ENCODE data around the gene BTBD17. TPM values are rescaled to one million over a fixed set of nuclear protein-coding genes. Genes with fewer than 3 reads are reported as not detected.
"Not testable (repeated sequence)": the region's sequence is repeated elsewhere in the genome, so short reads cannot be mapped to it uniquely, and the experiment has no call there.

The BTBD17 gene
- total RNA-seq: not detected in 2 replicates

- H3K36me3 Mint-ChIP-seq (ENCODE audit: low read depth): no peaks in the 10 kb centered on the region
- H3K4me3 Mint-ChIP-seq (ENCODE audit: low read depth): no peak within 1 kb of the TSS
- H3K27me3 Mint-ChIP-seq (ENCODE audit: low read depth): peaks cover 18% of the 10 kb centered on the region
- no peak within 1 kb of the TSS for H3K27ac Mint-ChIP-seq
- intact Hi-C loops (cut with micrococcal nuclease): no loop called here
- peaks cover 1% of the 10 kb centered on the region for H3K4me1 Mint-ChIP-seq (ENCODE audit: low read depth)
- H3K9me3 Mint-ChIP-seq: no peaks in the 10 kb centered on the region
- DNase-seq (ENCODE audit: low spot score): peak; percentile 25
Measured at GRCh38 chr17:74361230-74362068, at the start of gene BTBD17. Gene BTBD17, minus strand, starts transcription at chr17:74361868. Its CDS starts 49 bp downstream, at chr17:74361819.

GRCh38 chr17:74410001-74410443 lies 48.4 kb upstream of the BTBD17 start:
- Mint-ChIP-seq H3K27ac (no peak overlapping the region), H3K27me3 (ENCODE audit: low read depth) (peaks cover 2% of the 10 kb centered on the region), H3K4me1 (ENCODE audit: low read depth) (no peaks in the 10 kb centered on the region), H3K9me3 (no peaks in the 10 kb centered on the region), H3K36me3 (ENCODE audit: low read depth) (no peaks in the 10 kb centered on the region), H3K4me3 (ENCODE audit: low read depth) (no peak overlapping the region)
- intact Hi-C loops (cut with micrococcal nuclease): no loop called here
- no peak for DNase-seq (ENCODE audit: low spot score)

GRCh38 chr17:74408815-74409214 lies 47.1 kb upstream of the BTBD17 start:
- Mint-ChIP-seq H3K4me1 (ENCODE audit: low read depth) (no peaks in the 10 kb centered on the region), H3K27me3 (ENCODE audit: low read depth) (peaks cover 2% of the 10 kb centered on the region), H3K9me3 (no peaks in the 10 kb centered on the region), H3K36me3 (ENCODE audit: low read depth) (no peaks in the 10 kb centered on the region), H3K4me3 (ENCODE audit: low read depth) (no peak overlapping the region), H3K27ac (no peak overlapping the region)
- intact Hi-C loops (cut with micrococcal nuclease): no loop called here
- DNase-seq (ENCODE audit: low spot score): no peak

- DNase-seq (ENCODE audit: low spot score): no peak
- Mint-ChIP-seq H3K36me3 (ENCODE audit: low read depth) (no peaks in the 10 kb centered on the region), H3K9me3 (no peaks in the 10 kb centered on the region), H3K4me1 (ENCODE audit: low read depth) (no peaks in the 10 kb centered on the region), H3K27me3 (ENCODE audit: low read depth) (peaks cover 2% of the 10 kb centered on the region), H3K4me3 (ENCODE audit: low read depth) (no peak overlapping the region), H3K27ac (no peak overlapping the region)
- intact Hi-C loops (cut with micrococcal nuclease): no loop called here
Measured at GRCh38 chr17:74408262-74408661, 46.6 kb upstream of the BTBD17 start.

GRCh38 chr17:74407384-74407783 lies 45.7 kb upstream of the BTBD17 start:
- intact Hi-C loops (cut with micrococcal nuclease): no loop called here
- Mint-ChIP-seq H3K36me3 (ENCODE audit: low read depth) (no peaks in the 10 kb centered on the region), H3K27ac (no peak overlapping the region), H3K4me3 (ENCODE audit: low read depth) (no peak overlapping the region), H3K27me3 (ENCODE audit: low read depth) (peaks cover 2% of the 10 kb centered on the region), H3K4me1 (ENCODE audit: low read depth) (no peaks in the 10 kb centered on the region), H3K9me3 (no peaks in the 10 kb centered on the region)
- DNase-seq (ENCODE audit: low spot score): no peak

- H3K36me3 Mint-ChIP-seq (ENCODE audit: low read depth); H3K9me3 Mint-ChIP-seq; H3K27ac Mint-ChIP-seq; H3K27me3 Mint-ChIP-seq (ENCODE audit: low read depth); DNase-seq (ENCODE audit: low spot score); H3K4me3 Mint-ChIP-seq (ENCODE audit: low read depth); intact Hi-C loops (cut with micrococcal nuclease); H3K4me1 Mint-ChIP-seq (ENCODE audit: low read depth): not testable (repeated sequence)
Measured at GRCh38 chr17:74405311-74405710, 43.6 kb upstream of the BTBD17 start.

- Mint-ChIP-seq H3K27me3 (ENCODE audit: low read depth) (peaks cover 4% of the 10 kb centered on the region), H3K4me1 (ENCODE audit: low read depth) (no peaks in the 10 kb centered on the region), H3K36me3 (ENCODE audit: low read depth) (no peaks in the 10 kb centered on the region), H3K27ac (no peak overlapping the region), H3K4me3 (ENCODE audit: low read depth) (no peak overlapping the region), H3K9me3 (no peaks in the 10 kb centered on the region)
- intact Hi-C loops (cut with micrococcal nuclease): no loop called here
- DNase-seq (ENCODE audit: low spot score): no peak
Measured at GRCh38 chr17:74404789-74405188, 43.1 kb upstream of the BTBD17 start.

- no peak for DNase-seq (ENCODE audit: low spot score)
- Mint-ChIP-seq H3K36me3 (ENCODE audit: low read depth) (no peaks in the 10 kb centered on the region), H3K27ac (no peak overlapping the region), H3K27me3 (ENCODE audit: low read depth) (peaks cover 4% of the 10 kb centered on the region), H3K9me3 (no peaks in the 10 kb centered on the region), H3K4me3 (ENCODE audit: low read depth) (no peak overlapping the region), H3K4me1 (ENCODE audit: low read depth) (no peaks in the 10 kb centered on the region)
- intact Hi-C loops (cut with micrococcal nuclease): no loop called here
Measured at GRCh38 chr17:74404218-74404617, 42.5 kb upstream of the BTBD17 start.

- Mint-ChIP-seq H3K9me3 (no peaks in the 10 kb centered on the region), H3K36me3 (ENCODE audit: low read depth) (no peaks in the 10 kb centered on the region), H3K27ac (no peak overlapping the region), H3K27me3 (ENCODE audit: low read depth) (peaks cover 4% of the 10 kb centered on the region), H3K4me1 (ENCODE audit: low read depth) (no peaks in the 10 kb centered on the region), H3K4me3 (ENCODE audit: low read depth) (no peak overlapping the region)
- no peak for DNase-seq (ENCODE audit: low spot score)
- intact Hi-C loops (cut with micrococcal nuclease): no loop called here
Measured at GRCh38 chr17:74403512-74404137, 42.0 kb upstream of the BTBD17 start.

GRCh38 chr17:74402048-74402447 lies 40.4 kb upstream of the BTBD17 start:
- H3K4me1 Mint-ChIP-seq (ENCODE audit: low read depth): no peaks in the 10 kb centered on the region
- H3K9me3 Mint-ChIP-seq: no peaks in the 10 kb centered on the region
- intact Hi-C loops (cut with micrococcal nuclease): no loop called here
- no peak for DNase-seq (ENCODE audit: low spot score)
- no peaks in the 10 kb centered on the region for H3K36me3 Mint-ChIP-seq (ENCODE audit: low read depth)
- peaks cover 4% of the 10 kb centered on the region for H3K27me3 Mint-ChIP-seq (ENCODE audit: low read depth)
- no peak overlapping the region for H3K27ac Mint-ChIP-seq
- no peak overlapping the region for H3K4me3 Mint-ChIP-seq (ENCODE audit: low read depth)

GRCh38 chr17:74396567-74396966 lies 34.9 kb upstream of the BTBD17 start:
- H3K4me3 Mint-ChIP-seq (ENCODE audit: low read depth): no peak overlapping the region
- peaks cover 6% of the 10 kb centered on the region for H3K27me3 Mint-ChIP-seq (ENCODE audit: low read depth)
- intact Hi-C loops (cut with micrococcal nuclease): no loop called here
- H3K27ac Mint-ChIP-seq: no peak overlapping the region
- DNase-seq (ENCODE audit: low spot score): no peak
- no peaks in the 10 kb centered on the region for H3K36me3 Mint-ChIP-seq (ENCODE audit: low read depth)
- H3K4me1 Mint-ChIP-seq (ENCODE audit: low read depth): no peaks in the 10 kb centered on the region
- H3K9me3 Mint-ChIP-seq: no peaks in the 10 kb centered on the region

- no peaks in the 10 kb centered on the region for H3K4me1 Mint-ChIP-seq (ENCODE audit: low read depth)
- no peak for DNase-seq (ENCODE audit: low spot score)
- intact Hi-C loops (cut with micrococcal nuclease): no loop called here
- no peak overlapping the region for H3K4me3 Mint-ChIP-seq (ENCODE audit: low read depth)
- no peaks in the 10 kb centered on the region for H3K36me3 Mint-ChIP-seq (ENCODE audit: low read depth)
- no peak overlapping the region for H3K27ac Mint-ChIP-seq
- no peaks in the 10 kb centered on the region for H3K9me3 Mint-ChIP-seq
- peaks cover 7% of the 10 kb centered on the region for H3K27me3 Mint-ChIP-seq (ENCODE audit: low read depth)
Measured at GRCh38 chr17:74394977-74395376, 33.3 kb upstream of the BTBD17 start.

- no peaks in the 10 kb centered on the region for H3K36me3 Mint-ChIP-seq (ENCODE audit: low read depth)
- H3K4me3 Mint-ChIP-seq (ENCODE audit: low read depth): no peak overlapping the region
- peaks cover 10% of the 10 kb centered on the region for H3K27me3 Mint-ChIP-seq (ENCODE audit: low read depth)
- no peak overlapping the region for H3K27ac Mint-ChIP-seq
- H3K4me1 Mint-ChIP-seq (ENCODE audit: low read depth): no peaks in the 10 kb centered on the region
- no peaks in the 10 kb centered on the region for H3K9me3 Mint-ChIP-seq
- intact Hi-C loops (cut with micrococcal nuclease): no loop called here
- DNase-seq (ENCODE audit: low spot score): no peak
Measured at GRCh38 chr17:74394275-74394950, 32.7 kb upstream of the BTBD17 start.
